Raji (cell line): ENCODE results near the gene GRIA3.

ENCODE experiments used
- POLR2A ChIP-seq: IDR thresholded peaks from 2 replicates; pipeline ENCODE4 v1.6.1; 2011; ENCODE audit warnings: low read depth, low read length, control low read depth; ENCODE audit not compliant: insufficient read depth

GRIA3 gene

DNA sequence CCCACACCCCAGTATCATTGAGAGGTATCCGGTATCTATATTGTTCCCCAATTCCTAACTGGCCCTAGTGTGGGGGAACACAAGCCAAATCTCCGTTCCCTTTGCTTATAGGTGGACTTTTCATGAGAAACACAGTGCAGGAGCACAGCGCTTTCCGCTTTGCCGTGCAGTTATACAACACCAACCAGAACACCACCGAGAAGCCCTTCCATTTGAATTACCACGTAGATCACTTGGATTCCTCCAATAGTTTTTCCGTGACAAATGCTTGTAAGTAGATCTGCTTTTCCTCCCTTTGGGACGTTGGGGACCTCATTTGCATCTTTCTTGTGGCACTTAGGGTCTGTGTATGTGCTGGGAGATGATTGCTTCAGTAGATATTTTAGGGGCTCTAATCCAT, 1.6 kb downstream of the GRIA3 start:
- no peak for TF ChIP-seq POLR2A

DNA sequence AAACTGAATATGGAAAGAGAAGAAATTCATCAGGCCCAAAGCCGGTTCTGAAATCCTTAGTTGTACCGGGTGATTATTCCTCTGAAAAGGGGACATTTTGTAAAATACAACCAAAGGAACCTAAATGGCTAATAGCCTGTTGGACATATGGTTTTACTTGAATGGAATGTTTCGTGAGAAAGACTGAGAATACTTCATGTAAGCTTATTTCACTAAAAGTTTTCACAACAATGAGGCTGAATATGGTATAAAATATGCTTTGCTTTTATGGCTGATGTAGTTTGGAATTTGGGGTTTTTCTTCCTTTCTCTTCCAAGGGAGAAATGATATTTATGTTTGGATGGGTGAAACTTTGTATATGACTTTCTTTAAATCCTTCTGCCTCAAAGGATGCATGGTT, 2.7 kb downstream of the GRIA3 start:
- TF ChIP-seq POLR2A, result no peak

DNA sequence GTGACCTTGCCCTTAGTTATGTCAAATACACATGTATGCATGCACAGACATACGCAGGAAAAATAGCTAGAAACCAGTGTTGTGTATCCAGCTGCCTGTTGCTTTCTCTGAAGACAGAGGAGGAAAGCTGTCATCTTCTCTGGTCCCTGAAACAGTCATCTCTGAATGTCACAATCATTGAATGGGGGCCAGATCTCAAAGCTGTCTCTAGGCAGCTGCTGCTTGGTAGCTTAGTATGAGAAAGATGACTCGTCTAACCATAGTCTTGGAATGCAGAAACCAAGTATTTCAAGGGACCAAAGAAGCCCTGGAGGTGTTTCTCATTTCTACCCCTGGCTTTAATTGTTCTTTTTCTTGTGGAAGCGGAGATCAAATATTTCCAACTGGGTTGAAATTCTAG, 4.0 kb downstream of the GRIA3 start:
- TF ChIP-seq POLR2A, result no peak

DNA sequence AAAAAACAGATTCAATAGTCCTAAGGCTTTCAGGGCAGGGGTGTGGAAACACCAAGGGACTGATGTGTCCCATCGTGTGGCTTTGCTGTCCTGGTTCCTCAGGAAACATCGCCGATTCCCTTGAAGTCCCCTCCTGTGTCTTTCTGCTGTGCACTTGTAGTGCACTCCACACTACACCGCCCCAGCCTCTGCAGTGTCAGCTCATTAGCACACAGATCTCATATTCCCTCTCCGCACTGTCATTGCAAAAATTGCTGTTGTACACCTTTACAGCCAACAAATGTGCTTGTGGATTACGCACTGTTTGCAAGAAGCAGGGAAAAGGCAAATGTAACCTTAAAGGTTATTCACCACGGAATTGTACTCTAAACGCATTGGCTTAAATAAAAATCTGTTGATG, 5.3 kb downstream of the GRIA3 start:
- no peak for TF ChIP-seq POLR2A

DNA sequence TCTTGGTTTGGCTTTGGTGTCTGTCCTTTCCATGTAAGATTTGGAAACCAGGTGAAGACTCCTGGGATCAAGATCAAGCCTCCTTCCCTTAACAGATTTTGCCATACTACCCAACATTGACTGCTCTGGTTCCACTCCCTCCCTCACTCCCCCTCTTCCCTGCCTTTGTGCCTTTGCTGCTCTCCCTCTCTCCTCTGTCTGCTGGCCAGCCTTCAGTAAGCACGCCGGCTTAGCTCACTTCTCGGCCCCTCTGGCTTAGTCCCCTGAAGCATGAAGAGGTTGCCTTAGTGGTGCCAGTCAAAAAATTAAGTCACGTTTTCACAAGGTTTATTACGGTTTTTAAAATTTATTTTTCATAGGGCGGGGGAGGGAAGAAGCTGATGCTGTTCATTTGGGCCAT, 6.0 kb downstream of the GRIA3 start:
- no peak for TF ChIP-seq POLR2A

DNA sequence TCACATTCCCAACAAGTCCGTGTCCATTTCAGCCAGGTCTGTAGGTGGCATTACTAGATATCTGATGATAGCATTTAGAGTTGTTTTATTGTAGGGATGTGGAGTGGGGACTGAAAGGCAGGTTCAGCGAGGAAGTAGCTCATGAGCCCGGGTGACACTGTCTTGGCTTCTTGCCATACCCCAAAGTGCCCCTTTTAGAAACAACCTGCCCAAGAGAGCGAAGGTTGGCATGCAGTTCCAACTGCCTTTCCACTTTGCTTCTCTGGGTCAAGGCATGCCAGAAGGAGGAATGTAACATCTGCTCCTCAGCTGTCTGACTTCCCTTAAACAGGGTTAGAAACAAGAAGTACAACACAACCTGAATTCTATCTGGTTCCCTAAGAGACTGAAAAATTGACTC, 9.0 kb downstream of the GRIA3 start:
- TF ChIP-seq POLR2A, result no peak

DNA sequence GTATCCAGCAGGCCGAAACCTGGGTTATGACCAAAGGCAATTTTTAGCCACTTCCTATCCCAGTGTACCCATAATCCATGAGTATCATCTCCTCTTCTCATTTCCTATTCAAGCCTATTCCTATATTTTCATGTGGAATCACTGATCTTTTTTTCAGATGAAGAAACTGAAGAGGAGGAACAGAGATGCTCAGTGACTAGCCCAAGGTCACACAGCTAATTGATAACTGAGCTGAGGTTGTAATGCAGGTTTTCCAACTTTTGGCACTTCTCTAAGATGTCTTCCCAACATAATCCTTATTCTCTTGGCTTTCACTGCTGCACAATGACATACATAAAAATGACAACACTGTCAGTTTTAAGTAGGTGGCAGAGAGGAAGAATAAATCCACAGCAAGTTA, 15.3 kb downstream of the GRIA3 start:
- TF ChIP-seq POLR2A, result no peak

DNA sequence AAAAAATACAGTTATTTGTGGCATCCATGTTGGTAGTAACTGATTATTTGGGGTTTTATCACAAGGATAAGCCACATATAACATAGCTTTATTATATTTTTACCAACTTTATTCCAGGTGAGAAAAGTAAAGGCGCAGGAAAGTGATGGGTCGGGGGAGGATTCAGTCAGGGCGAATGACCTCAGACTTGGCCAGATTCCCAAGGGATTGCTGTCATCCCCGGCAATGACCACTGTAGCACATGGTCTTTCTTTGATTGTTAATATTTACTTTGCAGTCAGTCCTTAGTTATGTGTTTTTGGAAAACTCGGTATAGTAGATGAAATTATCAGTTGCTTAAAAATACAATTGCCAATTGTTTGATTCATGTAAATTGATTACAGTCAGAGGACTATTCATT, 17.6 kb downstream of the GRIA3 start:
- TF ChIP-seq POLR2A, result no peak

DNA sequence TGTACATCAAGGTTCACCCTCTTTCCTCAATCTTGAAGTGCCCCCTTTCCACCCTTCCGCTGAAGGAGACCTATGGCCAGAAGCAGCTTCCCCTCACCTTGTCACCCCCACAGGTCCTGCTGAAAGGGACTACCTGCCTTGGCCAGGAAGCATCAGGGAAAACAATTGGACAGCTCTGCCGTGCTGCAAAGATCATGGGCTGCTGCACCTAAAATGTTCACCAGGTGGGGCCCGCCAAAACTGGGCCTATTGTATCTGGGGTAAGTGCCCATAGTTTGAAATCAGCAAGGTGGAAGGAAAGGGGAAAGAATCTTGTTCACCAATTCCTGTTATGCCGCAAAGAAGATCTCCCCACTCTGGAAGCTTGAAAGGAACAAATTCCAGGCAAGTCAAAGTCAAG, 18.4 kb downstream of the GRIA3 start:
- TF ChIP-seq POLR2A, result no peak

DNA sequence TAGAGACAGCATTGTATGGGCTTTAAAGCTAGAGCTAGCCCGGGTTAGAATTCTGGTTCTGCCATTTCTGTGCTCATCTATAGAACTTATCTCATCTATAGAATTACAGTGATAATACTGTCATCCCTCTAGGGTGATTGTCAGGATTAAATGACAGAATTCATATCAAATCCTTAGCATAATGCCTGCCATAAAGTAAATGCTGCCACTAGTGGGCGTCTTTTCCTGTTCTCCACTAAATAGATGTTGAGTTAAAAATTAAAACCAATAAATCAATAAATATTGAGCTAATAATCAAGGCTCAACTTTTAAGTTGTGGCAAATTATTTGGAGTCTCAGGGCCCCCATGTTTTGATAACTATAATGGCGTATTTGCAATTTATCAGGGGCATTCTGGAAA, 19.7 kb downstream of the GRIA3 start:
- no peak for TF ChIP-seq POLR2A

DNA sequence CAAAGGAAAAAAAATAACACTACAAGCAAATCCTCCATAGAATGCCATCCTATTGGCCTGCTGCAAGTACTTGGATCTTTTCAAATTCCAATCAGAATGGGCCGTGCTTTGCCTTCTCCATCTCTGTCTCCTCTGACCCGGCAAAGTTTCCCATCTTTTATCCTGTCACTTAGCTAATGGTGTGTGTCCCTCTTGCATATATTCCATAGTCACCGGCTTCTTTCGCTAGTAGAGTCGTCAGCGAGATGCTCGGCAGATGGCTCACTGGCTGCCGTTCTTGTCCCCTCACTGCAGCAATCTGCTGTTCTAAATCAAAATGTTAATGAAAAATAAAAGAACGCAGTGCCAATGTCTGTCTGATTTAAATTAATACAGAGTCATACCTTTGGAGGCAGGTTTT, 22.1 kb downstream of the GRIA3 start:
- TF ChIP-seq POLR2A, result no peak

DNA sequence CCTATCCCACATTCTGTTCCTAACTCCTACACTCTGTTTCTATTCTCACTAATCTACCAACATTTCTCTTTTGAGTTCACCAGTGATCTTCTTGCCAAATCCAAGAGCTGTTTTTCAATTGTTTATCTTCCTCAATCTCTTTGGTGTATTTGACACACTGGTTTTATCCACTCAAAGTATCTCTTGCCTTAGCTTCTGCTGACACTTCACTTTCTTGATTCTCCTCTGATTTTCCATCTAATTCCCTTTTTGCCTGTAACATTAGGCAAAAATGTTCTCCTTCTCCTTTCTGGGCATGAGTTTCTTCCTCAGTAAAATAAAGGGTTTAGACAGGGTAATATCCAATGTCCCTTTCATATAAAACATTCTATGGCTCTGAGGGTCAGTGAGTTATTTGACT, 26.2 kb downstream of the GRIA3 start:
- TF ChIP-seq POLR2A, result no peak

DNA sequence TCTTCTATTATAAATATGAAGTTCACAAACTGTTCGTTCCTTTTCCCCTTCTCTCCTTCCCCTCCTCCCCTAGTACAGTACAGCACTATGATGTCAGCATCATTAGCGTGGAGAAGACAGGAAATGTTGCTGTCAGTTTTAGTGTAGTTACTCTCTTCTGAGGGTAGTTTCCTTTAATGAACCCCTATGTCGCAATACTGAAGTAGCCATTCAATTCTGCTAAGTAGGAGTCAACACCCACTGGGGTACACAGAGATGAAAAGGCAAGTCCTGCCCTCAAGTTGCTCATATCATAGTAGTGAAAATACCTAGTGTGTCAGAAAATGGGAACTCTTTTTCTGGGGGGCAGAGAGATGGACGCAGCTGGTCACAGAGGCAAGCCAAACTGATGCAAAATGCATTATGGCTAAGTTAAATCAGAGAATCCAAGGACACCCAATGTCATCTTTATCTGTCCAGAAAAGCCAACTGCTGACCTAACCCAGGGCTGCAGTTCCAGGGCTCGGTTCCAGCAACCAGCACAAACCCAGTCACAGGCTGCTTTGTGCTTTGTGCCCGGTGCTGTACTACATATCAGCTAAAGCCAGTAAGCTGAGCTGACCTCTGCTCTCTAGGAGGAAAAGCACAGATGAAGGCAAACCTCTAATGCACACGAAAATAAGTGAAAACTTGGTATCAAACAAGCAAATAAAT, 31.5 kb downstream of the GRIA3 start:
- no peak for TF ChIP-seq POLR2A

DNA sequence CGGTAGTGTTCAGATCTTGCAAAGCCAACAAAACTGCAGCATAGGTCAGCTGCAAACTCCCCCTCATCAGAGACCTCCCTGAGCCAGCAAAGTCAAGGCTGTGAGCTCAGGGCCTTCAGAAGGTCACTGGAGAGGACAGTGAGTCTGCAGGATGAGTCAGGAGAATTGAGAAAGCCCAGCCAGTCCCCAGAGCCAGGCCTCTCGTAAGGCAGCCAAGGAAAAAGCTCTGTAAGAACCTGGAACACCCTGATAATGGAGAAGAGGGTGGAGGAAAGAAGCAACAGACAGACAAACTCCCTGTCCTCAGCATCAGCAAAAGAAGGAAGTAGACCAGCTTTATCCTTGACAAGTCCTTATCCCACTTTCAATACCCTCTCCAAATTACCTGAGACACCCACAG, 33.0 kb downstream of the GRIA3 start:
- TF ChIP-seq POLR2A, result no peak

DNA sequence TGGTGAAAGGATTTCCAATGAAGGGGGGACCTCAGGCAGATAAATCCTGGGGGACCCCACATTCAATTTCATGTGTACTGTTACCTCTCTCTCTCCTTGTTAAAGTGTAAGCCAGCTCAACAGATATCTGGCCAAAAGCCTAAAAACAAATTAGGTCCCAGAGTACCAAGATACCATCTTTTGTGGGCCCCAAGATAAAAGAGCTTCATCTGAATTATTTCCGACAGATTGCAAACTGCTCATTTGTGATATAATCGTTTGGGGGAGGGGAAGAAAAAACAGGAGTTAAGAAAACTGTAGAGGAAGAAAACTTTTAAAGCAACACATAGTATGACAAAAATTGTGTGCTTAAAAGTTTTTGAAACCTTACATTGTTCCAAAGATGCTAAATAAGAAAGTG, 33.6 kb downstream of the GRIA3 start:
- no peak for TF ChIP-seq POLR2A

DNA sequence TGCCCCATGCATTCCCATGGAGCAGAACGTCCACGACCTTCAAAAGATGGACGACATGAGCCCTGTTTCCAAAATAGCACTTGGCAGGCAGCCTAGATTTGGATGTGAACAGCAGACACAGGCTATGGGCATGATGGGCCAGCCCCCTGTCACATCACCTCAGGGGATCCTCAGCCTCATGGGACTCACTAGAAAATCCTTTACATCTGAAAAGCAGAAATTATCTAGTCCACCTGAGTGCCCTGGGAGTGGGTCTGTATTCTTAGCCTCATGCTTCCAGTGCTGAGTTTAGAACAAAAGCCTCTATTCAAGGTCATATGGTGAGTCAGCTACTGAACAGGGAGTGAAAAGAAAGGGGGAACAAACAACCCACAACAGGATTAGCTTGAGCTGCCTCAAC, 35.8 kb downstream of the GRIA3 start:
- TF ChIP-seq POLR2A, result no peak

DNA sequence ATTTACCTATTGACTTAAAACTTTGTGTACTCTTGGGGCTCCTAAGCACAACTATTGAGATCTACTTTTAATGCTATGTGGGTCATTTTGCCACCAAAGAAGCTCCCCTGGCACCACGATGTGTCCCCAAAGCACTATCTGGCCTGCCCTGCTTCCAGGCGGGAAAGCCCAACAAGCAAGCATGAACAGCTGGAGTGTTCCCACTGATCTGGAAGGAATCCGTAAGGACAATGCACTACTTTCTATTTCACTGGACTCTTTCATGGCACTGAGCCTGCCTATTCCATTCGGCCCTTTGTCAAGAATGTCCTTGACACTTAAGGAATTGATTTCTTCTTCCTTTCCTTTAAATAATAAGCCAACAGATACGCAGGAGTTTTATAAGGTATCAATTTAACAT, 38.8 kb downstream of the GRIA3 start:
- TF ChIP-seq POLR2A, result no peak
